OCI-LY1 (cell line): ENCODE measurements around the gene ALG9.

Experiments used
- H2AFZ ChIP-seq: fragments of 200-600 bp; sonication (generic), shearing (Covaris generic); 2 replicates; pipeline ENCODE4 v1.6.0; 2014; ENCODE audit warnings: antibody characterized with exemption, mild to moderate bottlenecking, low read length
- H3F3A ChIP-seq: fragments of 200-600 bp; sonication (generic), shearing (Covaris generic); 2 replicates; pipeline ENCODE4 v1.6.0; 2014; ENCODE audit warnings: mild to moderate bottlenecking, antibody characterized with exemption, low read length, moderate library complexity; ENCODE audit not compliant: insufficient read depth
- H3K27ac ChIP-seq: fragments of 200-600 bp; sonication (generic); 2 replicates; pipeline ENCODE4 v1.5.1; 2014; ENCODE audit warnings: low read length, mixed run types, mild to moderate bottlenecking, low read depth; ENCODE audit not compliant: poor library complexity, severe bottlenecking
- H3K27me3 ChIP-seq: fragments of 200-600 bp; sonication (generic); 2 replicates; pipeline ENCODE4 v1.6.0; 2014; ENCODE audit warnings: antibody characterized with exemption, mild to moderate bottlenecking, low read length, moderate library complexity; ENCODE audit not compliant: insufficient read depth
- H3K36me3 ChIP-seq: fragments of 200-600 bp; sonication (generic); 2 replicates; pipeline ENCODE4 v1.6.1; 2014; ENCODE audit warnings: mild to moderate bottlenecking, antibody characterized with exemption, low read length, moderate library complexity, mixed read lengths; ENCODE audit not compliant: insufficient read depth
- H3K4me1 ChIP-seq: fragments of 200-600 bp; sonication (generic); 2 replicates; pipeline ENCODE4 v1.5.1; 2014; ENCODE audit warnings: mild to moderate bottlenecking, low read length, moderate library complexity; ENCODE audit not compliant: insufficient read depth, severe bottlenecking
- H3K4me2 ChIP-seq: fragments of 200-600 bp; sonication (generic), shearing (Covaris generic); 2 replicates; pipeline ENCODE4 v1.6.1; 2014; ENCODE audit warnings: low read length
- H3K4me3 ChIP-seq: fragments of 200-600 bp; sonication (generic); 2 replicates; pipeline ENCODE4 v1.5.1; 2014; ENCODE audit warnings: low read length, low read depth, mild to moderate bottlenecking, mixed read lengths; ENCODE audit not compliant: poor library complexity, severe bottlenecking
- H3K79me2 ChIP-seq: fragments of 200-600 bp; shearing (Covaris generic); 2 replicates; pipeline ENCODE4 v1.6.1; 2016; ENCODE audit warnings: mixed run types, low read length, mixed read lengths; ENCODE audit not compliant: insufficient read depth
- H3K9ac ChIP-seq: fragments of 200-600 bp; sonication (generic), shearing (Covaris generic); 2 replicates; pipeline ENCODE4 v1.6.1; 2014; ENCODE audit warnings: mild to moderate bottlenecking, low read length, mixed read lengths
- H3K9me2 ChIP-seq: fragments of 200-600 bp; sonication (generic), shearing (Covaris generic); 2 replicates; pipeline ENCODE4 v1.6.1; 2014; ENCODE audit warnings: low read depth, mild to moderate bottlenecking, low read length, mixed read lengths
- H3K9me3 ChIP-seq: fragments of 200-600 bp; shearing (Covaris generic); 2 replicates; pipeline ENCODE4 v1.6.1; 2014; ENCODE audit warnings: low read length, mixed read lengths
- H4K20me1 ChIP-seq: fragments of 200-600 bp; sonication (generic), shearing (Covaris generic); 2 replicates; pipeline ENCODE4 v1.6.0; 2016; ENCODE audit warnings: mild to moderate bottlenecking, low read length; ENCODE audit not compliant: insufficient read depth
- EZH2 ChIP-seq: fragments of 200-600 bp; sonication (generic), shearing (Covaris generic); IDR thresholded peaks from 2 replicates; pipeline ENCODE4 v1.8.0; 2017; ENCODE audit warnings: borderline replicate concordance, mixed run types, mild to moderate bottlenecking, antibody characterized with exemption, low read length, moderate library complexity, mixed read lengths
- TF ChIP-seq, protein P1 (sequence below): fragments of 200-600 bp; sonication (generic), shearing (Covaris generic); IDR thresholded peaks from 2 replicates; pipeline ENCODE4 v1.5.1; 2017; ENCODE audit warnings: mild to moderate bottlenecking, antibody characterized with exemption, low read length, moderate library complexity, mixed read lengths

ALG9 gene

DNA sequence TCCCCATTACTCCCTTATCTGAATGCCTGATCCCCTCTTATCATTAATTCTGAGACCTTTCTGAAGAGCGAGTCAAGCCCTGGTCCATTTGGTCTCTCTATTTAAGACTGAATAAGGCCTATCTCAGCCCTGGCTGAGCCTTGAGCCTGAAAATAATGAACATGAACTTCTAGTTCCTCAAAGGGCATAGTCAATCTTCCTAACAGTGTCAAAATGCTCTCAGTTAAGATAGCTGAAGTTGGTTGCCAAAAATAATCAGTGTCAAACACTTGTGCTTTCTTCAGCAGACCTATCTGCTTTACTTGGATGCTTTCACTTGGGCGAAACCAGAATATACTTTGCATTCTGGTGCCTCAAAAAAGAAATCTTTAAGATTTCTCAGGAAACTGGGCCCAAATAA, 62.5 kb downstream of the ALG9 start:
- TF ChIP-seq, protein P1, sequence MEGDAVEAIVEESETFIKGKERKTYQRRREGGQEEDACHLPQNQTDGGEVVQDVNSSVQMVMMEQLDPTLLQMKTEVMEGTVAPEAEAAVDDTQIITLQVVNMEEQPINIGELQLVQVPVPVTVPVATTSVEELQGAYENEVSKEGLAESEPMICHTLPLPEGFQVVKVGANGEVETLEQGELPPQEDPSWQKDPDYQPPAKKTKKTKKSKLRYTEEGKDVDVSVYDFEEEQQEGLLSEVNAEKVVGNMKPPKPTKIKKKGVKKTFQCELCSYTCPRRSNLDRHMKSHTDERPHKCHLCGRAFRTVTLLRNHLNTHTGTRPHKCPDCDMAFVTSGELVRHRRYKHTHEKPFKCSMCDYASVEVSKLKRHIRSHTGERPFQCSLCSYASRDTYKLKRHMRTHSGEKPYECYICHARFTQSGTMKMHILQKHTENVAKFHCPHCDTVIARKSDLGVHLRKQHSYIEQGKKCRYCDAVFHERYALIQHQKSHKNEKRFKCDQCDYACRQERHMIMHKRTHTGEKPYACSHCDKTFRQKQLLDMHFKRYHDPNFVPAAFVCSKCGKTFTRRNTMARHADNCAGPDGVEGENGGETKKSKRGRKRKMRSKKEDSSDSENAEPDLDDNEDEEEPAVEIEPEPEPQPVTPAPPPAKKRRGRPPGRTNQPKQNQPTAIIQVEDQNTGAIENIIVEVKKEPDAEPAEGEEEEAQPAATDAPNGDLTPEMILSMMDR = no peak
- no peak for TF ChIP-seq EZH2
- Histone ChIP-seq H3K27ac (no peak overlapping the region), H3K4me3 (no peak overlapping the region), H3K4me1 (no peaks in the 10 kb centered on the region), H2AFZ (no peak overlapping the region), H4K20me1 (no peaks in the 10 kb centered on the region), H3K79me2 (no peaks in the 10 kb centered on the region), H3F3A (no peaks in the 10 kb centered on the region), H3K9ac (no peak overlapping the region), H3K9me2 (no peaks in the 10 kb centered on the region), H3K9me3 (peaks cover 2% of the 10 kb centered on the region; the same call in 1 of the 2 replicates), H3K4me2 (no peak overlapping the region), H3K27me3 (no peaks in the 10 kb centered on the region), H3K36me3 (peaks cover 37% of the 10 kb centered on the region; the same call in 1 of the 2 replicates)

DNA sequence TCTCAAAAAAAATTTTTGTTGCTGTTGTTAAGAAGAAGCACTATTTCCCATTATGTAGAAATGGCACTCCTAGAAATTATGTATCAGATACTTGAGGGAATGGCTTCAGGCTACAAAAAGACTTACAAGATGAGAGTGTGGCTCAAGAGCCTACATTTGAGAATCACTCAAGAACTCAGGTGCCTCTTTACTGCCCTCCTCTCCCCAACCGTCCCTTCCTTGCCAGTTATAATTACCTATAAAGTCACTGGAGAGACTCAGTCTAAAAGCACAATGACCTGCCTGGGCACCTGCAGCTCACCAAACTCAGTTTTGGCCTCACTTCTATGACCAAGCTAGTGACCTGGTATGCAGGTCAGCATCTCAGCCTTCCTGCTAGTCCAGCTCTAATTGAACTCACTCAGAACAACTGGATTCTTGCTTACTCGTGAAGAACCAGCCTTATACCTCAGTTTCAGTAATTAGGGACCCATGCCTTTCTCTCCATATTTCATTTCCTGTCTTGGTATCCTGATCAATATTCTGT, 63.3 kb downstream of the ALG9 start:
- no peaks in the 10 kb centered on the region for H4K20me1 ChIP-seq
- H3K79me2 ChIP-seq = no peaks in the 10 kb centered on the region
- no peak overlapping the region for H3K4me3 ChIP-seq
- no peaks in the 10 kb centered on the region for H3K27me3 ChIP-seq
- peaks cover 2% of the 10 kb centered on the region; the same call in 1 of the 2 replicates for H3K9me3 ChIP-seq
- no peak overlapping the region for H2AFZ ChIP-seq
- H3F3A ChIP-seq = no peaks in the 10 kb centered on the region
- H3K9ac ChIP-seq = no peak overlapping the region
- H3K4me1 ChIP-seq = no peaks in the 10 kb centered on the region
- H3K9me2 ChIP-seq = no peaks in the 10 kb centered on the region
- no peak overlapping the region for H3K4me2 ChIP-seq
- TF ChIP-seq, protein P1 = no peak
- TF ChIP-seq EZH2 = no peak
- H3K36me3 ChIP-seq = peaks cover 37% of the 10 kb centered on the region; the same call in 1 of the 2 replicates
- H3K27ac ChIP-seq = no peak overlapping the region

DNA sequence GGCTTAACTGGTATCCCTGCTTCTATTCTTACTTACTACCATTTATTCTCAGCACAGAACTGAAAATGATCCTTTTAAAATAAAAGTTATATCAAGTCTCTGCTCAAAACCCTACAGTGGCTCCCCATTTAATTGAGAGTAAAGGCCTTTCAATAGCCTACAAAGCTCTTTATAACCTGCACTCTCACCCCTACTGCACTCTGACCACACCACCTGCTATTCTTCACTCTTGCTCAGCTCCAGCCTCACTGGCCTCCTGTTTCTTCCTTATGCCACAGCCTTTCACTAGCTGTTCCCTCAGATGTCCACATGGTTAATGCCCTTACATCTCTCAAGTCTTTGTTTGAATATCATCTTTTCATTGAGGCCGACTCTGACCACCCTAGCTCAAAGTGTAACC, 64.3 kb downstream of the ALG9 start:
- Histone ChIP-seq H3K9me3 (peaks cover 2% of the 10 kb centered on the region; the same call in 1 of the 2 replicates), H3K27me3 (no peaks in the 10 kb centered on the region), H3F3A (no peaks in the 10 kb centered on the region), H3K9me2 (no peaks in the 10 kb centered on the region), H3K4me1 (no peaks in the 10 kb centered on the region), H4K20me1 (no peaks in the 10 kb centered on the region), H2AFZ (no peak overlapping the region), H3K27ac (no peak overlapping the region), H3K79me2 (no peaks in the 10 kb centered on the region), H3K4me2 (no peak overlapping the region), H3K9ac (no peak overlapping the region), H3K4me3 (no peak overlapping the region), H3K36me3 (peaks cover 37% of the 10 kb centered on the region; the same call in 1 of the 2 replicates)
- TF ChIP-seq EZH2 = no peak
- TF ChIP-seq, protein P1 = no peak
